GM18867 (cell line): ENCODE results near the gene MIR17HG.

ENCODE experiments used
- ATAC-seq: cut with Tn5 transposase; IDR thresholded peaks from one replicate; pipeline ENCODE4 v1.9.1; 2021; ENCODE audit warnings: mild to moderate bottlenecking, moderate library complexity; ENCODE audit not compliant: unreplicated experiment

MIR17HG gene

DNA sequence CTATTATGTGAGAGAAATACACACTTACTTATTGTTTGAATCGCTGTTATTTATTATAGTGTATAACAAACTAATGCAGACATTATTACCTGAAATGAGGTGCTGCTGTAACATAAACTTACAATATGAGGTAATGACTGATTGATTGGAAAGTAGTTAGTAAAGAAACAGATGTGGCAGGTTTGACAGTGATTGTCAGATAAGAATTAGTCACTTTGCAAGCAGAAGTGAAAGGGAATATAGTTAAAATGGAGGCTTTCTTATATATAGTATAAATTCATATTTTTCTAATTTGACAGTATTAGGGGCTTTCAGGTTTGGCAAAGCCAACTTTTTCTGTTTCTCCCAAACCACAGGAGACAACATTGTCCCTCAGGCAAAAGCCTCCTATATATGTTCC lies 20.6 kb downstream of the MIR17HG start:
- ATAC-seq: no peak

DNA sequence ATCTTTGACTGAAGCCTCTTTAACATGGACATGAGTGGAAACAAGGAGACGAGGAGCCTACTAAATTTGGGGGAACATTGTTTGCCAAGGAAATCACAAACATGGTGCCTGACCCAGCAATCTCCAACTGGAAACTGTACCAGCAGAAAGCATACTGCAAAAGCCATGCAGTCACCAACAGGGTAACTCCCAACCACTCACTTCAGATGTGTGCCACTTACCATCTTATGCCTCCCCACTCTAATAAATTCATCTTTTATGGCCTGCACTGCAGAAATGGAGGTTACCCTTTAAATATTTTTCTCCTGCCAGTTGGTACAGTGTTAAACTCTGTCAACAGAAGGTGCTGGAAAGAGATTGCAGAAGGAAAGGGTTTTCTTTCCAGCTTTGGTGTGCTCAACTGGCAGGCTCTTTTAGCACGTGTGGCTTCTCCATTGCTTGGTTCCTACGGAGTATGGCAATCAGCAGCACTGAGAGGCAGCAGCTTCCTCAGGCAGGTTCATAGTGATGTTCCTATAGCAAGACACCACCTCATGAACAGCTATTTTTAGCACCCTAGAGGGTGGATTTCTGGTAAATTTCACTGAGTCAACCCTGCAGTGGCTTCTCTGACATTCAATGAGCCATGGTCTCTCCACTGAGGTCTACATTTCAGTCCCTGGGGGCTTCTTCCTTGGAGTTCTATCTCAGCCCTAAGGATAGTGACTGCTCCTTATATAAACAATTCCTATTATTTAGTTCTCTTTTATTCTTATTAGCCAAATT lies 21.4 kb downstream of the MIR17HG start:
- no peak for ATAC-seq

DNA sequence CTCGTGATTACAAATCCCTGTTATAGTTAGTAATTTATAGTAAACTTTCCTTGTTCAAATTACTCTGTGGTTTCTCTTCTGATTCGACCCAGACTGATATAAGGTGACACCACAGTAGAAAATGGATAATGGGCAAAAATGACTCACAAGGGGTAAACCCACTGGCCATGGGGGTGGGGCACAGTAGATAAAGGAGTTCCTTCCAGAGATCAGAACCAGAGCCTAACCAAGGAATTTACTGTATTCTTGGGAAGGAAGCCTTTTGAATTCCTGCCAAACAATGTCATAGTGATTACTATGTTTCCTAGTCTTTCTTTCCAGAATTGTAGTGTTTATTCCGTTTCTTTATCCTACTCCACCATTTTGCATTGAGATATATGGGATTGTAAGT lies 21.9 kb downstream of the MIR17HG start:
- no peak for ATAC-seq

DNA sequence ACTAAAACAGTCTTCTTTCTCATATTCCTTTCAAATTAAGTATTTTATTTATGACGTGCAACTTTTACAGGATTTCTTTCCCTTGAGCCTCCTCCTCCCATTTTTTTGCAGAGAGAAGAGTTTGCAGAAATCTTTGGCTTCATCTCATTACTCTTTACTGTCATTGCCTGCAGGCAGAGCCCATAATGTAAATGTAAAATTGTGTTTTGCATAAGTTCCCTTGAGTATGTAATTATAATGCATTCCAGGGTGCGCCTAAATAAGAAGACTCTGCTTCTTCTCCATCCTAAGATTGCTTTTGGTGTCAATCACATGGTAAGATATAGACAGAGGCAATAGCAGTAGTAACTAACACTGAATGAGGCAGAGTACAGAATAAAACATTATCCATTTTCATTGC lies 23.0 kb downstream of the MIR17HG start:
- no peak for ATAC-seq

DNA sequence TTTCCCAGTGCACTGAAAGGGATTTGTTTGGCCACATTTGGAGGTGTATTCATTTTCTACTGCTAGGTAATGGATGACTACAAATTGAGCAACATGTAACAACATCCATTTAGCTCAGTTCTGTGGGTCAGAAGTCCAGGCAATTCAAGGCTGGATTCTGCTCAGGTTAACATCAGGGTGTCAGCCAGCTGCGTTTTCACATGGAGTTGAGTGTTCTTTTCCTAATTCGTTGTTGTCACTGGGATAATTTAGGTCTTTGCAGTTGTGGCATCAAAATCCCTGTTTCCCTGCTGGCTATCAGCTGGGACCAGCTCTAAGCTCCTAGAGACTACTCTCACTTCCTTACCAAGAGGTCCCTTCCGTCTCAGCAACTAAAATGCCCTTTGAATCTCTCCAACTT lies 25.4 kb downstream of the MIR17HG start:
- ATAC-seq: no peak

DNA sequence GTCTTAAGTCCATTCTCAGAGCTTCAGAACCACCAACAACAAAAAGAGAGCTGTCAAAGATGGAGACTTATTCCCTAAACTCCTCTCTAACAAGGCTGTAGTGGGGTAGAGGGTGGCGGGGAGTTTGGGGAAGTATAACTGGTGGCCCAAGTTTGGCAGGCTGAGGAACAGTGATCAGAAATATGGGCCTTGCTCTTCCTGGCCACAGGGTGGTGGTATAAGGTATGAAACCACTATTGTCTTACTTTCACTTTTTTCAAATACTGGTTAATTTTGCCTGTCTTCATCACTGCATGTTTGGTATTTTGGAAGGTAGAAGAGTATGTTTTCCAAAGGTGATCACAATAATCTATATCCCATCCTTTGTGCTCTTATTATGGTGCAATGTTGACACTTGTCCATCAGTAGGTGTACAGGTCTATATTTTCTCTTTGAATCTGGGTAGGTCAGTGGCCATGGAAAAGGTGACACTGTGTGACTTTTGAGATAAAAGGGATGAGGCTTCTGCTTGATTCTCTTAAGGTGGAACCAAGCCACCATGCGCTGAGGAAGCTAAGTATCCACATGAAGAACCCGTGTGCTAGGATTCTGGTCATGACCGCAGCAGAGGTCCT lies 27.7 kb downstream of the MIR17HG start:
- peak; percentile 98 for ATAC-seq

DNA sequence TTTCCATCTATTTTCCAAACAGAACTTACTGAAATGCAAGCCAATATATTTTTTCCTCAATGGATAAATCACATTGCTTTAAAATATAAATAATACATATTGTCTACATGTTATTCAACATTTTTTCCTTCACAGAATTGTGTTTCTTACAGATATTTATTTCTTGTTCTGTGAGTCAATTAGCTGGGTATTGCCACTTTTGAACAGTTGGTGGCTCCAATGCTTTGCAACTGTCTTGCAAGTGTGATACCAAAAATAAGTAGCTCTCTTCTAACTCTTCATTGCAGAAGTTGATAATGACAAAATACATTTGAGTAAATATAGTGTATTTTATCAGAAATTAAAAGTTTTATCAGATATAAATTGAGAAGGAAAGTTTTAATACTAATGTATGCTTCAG lies 33.9 kb downstream of the MIR17HG start:
- peak; percentile 64 for ATAC-seq

DNA sequence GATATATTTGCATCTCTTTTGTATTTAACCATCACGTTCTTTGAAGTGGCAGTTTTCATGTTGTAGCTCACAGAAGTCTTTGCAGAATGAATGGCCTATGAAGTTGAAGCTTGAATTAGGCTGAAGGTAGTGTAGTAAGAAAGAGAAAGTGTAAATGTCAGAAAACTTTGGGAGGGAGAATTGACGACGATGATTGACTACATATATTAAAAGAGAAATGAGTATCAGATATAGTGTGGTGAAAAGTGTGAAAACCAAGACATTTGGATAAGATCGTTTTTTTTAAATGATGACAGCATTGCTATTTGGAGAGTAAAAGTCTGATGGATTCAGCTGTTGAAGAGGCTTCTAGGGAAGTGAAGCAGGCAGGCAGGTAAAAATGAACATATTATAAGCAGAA lies 36.3 kb downstream of the MIR17HG start:
- no peak for ATAC-seq

DNA sequence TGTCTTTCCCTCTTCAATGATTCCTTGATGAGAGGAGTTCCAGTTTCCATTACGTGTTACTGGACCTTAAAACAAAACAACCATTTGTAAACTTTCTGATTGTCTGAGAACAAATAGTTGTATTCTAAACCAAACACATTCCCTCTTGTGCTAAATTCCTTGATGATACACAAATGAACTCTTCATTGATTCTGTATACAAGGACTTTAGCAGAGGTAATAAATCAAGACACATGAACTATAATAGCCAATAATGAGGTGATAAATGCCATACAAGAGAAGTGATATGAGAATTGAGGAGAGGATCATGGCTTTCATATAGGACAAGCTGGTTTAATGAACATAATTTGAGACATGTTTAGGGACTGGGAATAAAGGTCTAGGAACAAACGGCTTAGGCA lies 37.4 kb downstream of the MIR17HG start:
- ATAC-seq: no peak

DNA sequence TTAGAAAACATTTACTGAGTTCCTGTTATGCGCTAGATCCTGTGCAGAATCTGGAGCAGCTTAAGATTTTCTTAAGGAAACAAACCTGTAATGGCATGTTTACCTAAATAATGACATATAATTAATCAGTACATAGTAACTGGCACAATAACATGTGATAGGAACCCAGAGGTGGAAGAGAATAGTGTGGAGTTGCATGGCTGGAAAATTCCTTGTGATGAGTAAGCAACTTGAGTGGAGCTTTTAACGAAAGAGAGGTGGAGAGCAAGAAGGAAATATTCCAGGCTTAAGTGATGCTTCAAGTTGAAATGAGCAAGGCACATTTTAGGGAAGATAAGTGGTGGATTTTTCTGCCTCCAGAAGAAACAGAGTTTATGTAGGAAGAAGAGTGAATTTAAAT lies 41.7 kb downstream of the MIR17HG start:
- ATAC-seq: no peak

DNA sequence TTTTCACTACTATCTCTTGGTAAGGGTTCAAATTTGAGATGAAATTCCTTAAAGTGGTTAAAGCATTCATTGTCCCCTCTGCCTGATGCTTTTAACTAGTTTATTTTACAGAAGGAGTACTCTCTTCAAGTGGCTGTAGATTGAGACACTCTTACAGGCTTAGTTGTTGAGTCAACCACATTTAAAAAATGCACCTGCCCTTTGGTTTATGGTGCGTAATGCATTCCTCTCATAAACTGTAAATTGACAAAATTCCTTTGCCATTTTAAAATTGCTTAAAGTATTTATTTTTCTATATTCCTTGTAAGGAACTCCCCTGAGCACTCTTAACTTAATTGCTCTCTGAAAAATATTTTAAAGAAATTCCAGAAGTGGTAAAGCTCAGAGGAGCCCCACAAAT lies 50.1 kb downstream of the MIR17HG start:
- no peak for ATAC-seq

DNA sequence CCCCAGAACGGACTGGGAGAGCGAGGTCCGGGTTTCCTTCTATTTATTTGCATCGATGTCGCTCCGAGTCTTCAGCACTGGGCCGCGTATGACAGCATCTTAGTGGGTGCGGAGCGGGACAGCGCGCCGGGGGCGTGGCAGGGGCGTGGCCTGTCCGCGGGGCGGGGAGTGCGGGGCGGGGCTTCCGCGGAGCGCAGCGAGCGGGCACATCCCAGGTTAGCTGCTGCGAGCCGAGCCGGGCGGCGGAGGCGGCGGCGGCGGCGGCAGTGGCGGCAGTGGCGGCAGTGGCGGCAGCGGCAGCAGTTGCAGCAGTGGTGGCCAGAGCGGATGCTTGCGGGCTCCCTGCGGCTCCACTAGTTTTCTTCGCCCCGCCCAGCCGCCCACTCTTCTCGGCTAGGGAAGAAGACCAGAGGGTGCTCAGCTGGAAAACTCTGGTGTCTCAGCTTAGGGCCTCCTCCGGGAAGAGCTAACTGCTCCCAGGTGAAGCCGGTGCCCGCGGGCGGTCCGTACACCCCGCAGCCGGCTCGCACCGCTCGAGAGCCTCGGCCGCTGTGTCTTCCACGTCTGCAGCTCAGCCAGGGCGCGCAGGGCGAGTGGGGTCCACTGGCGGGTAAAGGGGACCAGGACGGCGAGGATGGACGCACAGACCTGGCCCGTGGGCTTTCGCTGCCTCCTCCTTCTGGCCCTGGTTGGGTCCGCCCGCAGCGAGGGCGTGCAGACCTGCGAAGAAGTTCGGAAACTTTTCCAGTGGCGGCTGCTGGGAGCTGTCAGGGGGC lies 51.1 kb downstream of the MIR17HG start, which contains the start of gene GPC5:
Gene GPC5 (plus strand): TSS at position 209 of the 776 bp plus-strand sequence.
- peak; percentile 93 for ATAC-seq

DNA sequence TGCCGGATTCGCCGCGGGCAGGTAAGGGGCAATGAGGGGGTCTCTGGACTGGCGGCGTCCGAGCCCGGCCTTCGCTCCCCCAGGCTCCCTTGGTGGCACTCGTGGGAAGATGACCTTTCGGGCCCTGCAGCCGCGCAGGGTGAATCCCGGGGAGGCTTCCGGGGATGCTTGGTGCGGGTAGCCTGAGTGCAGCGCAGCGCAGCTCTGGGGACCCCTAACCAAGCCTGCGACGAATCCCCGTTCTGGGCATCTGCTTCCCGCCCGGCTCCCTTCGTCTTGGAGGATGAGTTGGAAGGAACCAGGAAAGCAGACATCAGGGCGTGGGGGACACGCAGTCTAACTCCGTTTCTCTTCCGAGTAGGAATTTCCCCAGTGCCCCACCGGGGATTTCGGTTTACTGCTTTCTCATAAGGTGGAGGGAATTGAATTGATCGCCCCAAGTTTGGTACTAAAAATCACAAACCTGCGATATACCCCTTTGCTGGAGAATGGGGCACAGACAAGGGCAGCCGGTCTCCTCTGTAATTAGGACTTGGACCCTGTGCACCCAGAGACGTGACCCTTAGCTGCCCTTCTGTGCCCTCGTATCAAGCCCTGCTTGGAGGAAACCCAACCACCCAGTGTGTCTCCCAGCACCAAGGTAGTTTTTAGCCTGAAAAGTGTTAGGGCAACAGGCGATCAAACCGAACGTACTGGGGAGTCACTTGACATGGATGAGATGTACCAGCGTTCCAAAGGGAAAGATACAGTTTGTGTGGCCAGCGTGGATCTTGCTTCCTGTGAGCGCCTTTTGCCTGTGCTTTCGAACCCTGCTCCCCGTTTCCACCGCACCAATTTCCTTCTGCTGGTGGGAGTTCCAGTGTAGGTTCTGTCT lies 51.9 kb downstream of the MIR17HG start:
- ATAC-seq: no peak

DNA sequence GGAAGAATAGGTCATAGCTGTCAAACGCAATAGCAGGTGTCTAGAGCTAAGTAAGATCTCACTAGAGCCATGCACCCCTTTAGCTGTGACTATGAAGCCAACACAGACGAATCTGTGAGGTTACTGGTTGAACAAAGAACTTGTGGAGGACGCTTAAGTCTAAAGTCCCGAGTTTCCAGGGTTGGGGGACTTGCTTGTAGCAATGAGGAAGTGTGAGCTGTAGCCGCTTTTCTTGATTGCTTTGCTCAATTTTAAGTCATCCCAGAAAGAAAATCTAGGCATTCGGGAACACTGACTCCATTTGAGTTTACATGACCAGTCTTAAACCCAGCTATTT lies 52.5 kb downstream of the MIR17HG start:
- no peak for ATAC-seq

DNA sequence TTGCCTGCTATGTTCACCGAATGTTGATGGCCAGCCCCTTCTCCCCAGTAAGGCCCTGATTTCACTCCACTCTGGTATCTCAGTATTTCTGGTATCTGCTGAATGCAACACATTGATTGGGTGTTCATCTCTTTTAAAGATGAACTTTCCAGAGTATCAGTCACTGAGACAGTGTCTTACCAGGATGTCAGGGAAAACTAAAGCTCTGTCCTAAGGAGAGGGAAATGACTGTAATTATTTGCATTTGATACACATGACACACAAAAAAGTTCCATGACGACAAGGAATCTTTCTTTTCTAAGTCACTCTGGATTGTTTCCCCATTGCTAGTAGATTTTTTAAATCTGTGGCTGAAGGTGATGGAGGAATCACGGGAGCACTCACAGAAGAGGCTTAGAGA lies 53.2 kb downstream of the MIR17HG start:
- ATAC-seq: no peak

DNA sequence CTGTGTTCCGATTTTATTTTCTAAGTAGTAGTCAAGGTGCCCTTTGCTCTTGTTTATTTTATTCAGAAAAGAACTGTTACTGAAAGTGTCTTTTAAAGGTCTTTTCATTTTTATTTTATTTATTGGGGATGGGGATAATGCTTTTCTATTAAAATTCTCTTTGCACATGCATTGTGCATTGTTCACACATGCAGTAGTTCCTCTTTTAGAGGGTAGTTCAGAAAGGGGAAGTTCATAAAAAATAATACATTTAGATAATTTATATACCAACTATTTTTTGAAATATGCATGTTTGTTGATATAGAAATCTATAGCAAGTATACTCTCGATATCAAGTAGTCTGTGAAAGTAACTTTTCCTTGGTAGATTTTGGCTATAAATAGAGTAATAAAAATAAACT lies 54.4 kb downstream of the MIR17HG start:
- ATAC-seq: no peak
